ELR (cell line): ENCODE data around the gene DRD4.
A peak's percentile ranks its signal among the peaks of the same experiment; 100 is the strongest.

Experiments
- DNase-seq: peaks from one replicate; pipeline ENCODE4 v3.0.0-alpha.2; 2015; ENCODE audit warnings: low read depth

The DRD4 gene

GRCh38 chr11:610146-610801 lies 26.8 kb upstream of the DRD4 start:
- DNase-seq, result no peak

- no peak for DNase-seq
Observed at GRCh38 chr11:611001-611996, 25.8 kb upstream of the DRD4 start.

GRCh38 chr11:612201-612960 lies 24.7 kb upstream of the DRD4 start:
- peak; percentile 56 for DNase-seq

- DNase-seq, result no peak
Observed at GRCh38 chr11:612961-613300, 24.1 kb upstream of the DRD4 start.

GRCh38 chr11:613369-613968 lies 23.6 kb upstream of the DRD4 start:
- DNase-seq, result peak; percentile 70

GRCh38 chr11:614021-614622 lies 22.9 kb upstream of the DRD4 start:
- no peak for DNase-seq

GRCh38 chr11:614623-615503 lies 22.2 kb upstream of the DRD4 start:
- DNase-seq, result no peak

- peak; percentile 94 for DNase-seq
Observed at GRCh38 chr11:615504-616319, 21.4 kb upstream of the DRD4 start, which contains the start of gene IRF7. Gene IRF7, minus strand, starts transcription at chr11:615950. Its CDS starts 586 bp downstream, at chr11:615364.

GRCh38 chr11:616320-617198 lies 20.5 kb upstream of the DRD4 start:
- no peak for DNase-seq

- DNase-seq, result no peak
Observed at GRCh38 chr11:617199-617911, 19.7 kb upstream of the DRD4 start.

- DNase-seq, result no peak
Observed at GRCh38 chr11:617912-618682, 19.0 kb upstream of the DRD4 start.

- no peak for DNase-seq
Observed at GRCh38 chr11:618856-619627, 18.0 kb upstream of the DRD4 start.

GRCh38 chr11:619628-620050 lies 17.4 kb upstream of the DRD4 start:
- DNase-seq, result no peak

- DNase-seq, result no peak
Observed at GRCh38 chr11:620201-620600, 16.9 kb upstream of the DRD4 start.

GRCh38 chr11:620935-621814 lies 15.9 kb upstream of the DRD4 start:
- no peak for DNase-seq
